T-helper 2 cell treated with Interferon-gamma antibody and Interleukin-4, amounts not matched to agents 100 ng/mL and 5 ng/mL, for 36 hours (primary cell): ENCODE results near the gene KLHL35. TPM values are rescaled to one million over a fixed set of nuclear protein-coding genes. Genes with fewer than 3 reads are reported as not detected.
"Not testable (repeated sequence)": the region's sequence is repeated elsewhere in the genome, so short reads cannot be mapped to it uniquely, and the experiment has no call there.

Source experiments
- intact Hi-C: fragments of 100-400 bp; cut with micrococcal nuclease; formaldehyde crosslinking; loops from one replicate; pipeline ENCODE4 v1.15.1; 2023
- total RNA-seq: library from RNA; stranded (reverse); gene quantifications from 2 replicates; pipeline ENCODE4 v1.2.3, GENCODE V29; 2022

The KLHL35 gene
- total RNA-seq, 1 donor from 2014 or later = 0.70 TPM

DNA sequence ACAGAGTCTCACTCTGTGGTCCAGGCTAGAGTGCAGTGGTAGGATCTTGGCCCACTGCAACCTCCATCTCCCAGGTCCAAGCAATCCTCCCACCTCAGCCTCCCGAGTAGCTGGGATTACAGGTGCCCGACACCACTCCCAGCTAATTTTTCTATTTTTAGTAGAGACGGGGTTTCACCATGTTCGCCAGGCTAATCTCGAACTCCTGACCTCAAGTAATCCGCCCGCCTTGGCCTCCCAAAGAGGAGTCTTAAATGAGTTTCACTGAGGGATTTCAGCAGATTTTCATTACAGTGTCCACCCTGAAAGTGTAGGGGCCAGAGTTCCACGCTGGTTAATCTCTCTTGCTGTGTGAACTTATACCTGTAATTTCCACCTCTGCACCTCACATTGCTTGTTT lies 34.1 kb downstream of the KLHL35 start:
- intact Hi-C loops = no loop called here

DNA sequence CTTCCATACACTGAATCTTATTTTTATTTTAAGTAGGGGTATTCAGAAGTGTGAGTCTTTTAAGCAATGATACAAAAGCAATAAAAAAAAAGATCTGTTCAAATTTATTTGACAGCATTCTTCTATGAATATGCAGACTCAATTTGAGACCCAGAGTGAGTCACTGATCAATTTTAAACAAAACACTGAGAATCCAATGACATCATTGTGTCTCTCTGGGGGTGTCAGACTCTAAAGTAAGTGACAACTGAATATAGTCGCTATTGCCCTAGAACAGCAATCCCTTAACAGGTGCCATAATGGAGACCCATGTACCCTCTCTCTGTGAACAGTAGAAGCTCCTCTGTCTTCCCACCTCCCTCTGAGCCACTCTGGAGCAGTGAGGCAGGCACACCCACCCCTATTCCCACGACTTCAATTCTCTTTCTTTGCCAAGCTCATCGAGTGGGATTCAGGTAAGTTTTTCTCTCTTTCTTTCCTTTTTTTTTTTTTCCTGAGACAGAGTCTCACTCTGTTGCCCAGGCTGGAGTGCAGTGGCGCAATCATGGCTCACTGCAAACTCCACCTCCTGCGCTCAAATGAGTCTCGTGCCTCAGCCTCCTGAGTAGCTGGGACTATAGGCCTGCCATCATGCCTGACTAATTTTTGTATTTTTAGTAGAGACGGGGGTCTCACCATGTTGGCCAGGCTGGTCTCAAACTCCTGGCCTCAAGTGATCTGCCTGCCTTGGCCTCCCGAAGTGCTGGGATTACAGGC lies 38.7 kb downstream of the KLHL35 start:
- intact Hi-C loops = no loop called here

GRCh38 chr11:75389925-75390324 lies 43.1 kb downstream of the KLHL35 start:
- intact Hi-C loops = no loop called here

GRCh38 chr11:75389276-75389605 lies 43.8 kb downstream of the KLHL35 start:
- intact Hi-C loops = no loop called here

- intact Hi-C loops = loop anchor here (1.0 kb wide), 2 partner anchors 108 to 144 kb away; no protein-coding TSS in a partner anchor
These were observed 44.4 kb downstream of the KLHL35 start for GRCh38 chr11:75388386-75389275.

GRCh38 chr11:75387736-75388294 lies 45.2 kb downstream of the KLHL35 start:
- intact Hi-C loops = loop anchor here (1.0 kb wide), 2 partner anchors 108 to 144 kb away; no protein-coding TSS in a partner anchor

- intact Hi-C loops = no loop called here
These were observed 45.9 kb downstream of the KLHL35 start for GRCh38 chr11:75386942-75387630.

- intact Hi-C loops = loop anchor here (1.0 to 2.0 kb wide), 4 partner anchors 14 to 104 kb away; no protein-coding TSS in a partner anchor
These were observed 48.4 kb downstream of the KLHL35 start for GRCh38 chr11:75384438-75385080.

GRCh38 chr11:75383246-75383645 lies 49.8 kb downstream of the KLHL35 start:
- intact Hi-C loops = no loop called here

GRCh38 chr11:75380716-75381420 lies 52.1 kb downstream of the KLHL35 start:
- intact Hi-C loops = no loop called here

DNA sequence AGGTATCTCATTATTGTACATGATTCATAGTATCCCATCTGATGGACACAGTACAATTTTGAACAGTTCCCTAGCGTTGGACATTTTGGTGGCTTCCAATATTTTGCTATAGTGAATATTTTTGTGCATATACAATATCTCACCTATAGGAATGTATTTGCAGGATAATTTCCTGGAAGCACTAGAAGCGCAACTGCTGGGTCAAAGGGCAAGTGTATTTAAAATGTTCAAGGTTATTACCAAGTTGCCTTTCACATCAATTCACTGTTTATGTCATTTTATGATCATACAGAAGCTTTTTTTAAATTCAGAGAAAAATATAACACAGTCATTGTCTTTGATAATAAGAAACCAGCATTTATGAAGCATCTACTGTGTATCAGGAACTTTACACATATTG lies 52.8 kb downstream of the KLHL35 start:
- intact Hi-C loops = no loop called here

- intact Hi-C loops = not testable (repeated sequence)
These were observed 54.2 kb downstream of the KLHL35 start for GRCh38 chr11:75378776-75379175.

DNA sequence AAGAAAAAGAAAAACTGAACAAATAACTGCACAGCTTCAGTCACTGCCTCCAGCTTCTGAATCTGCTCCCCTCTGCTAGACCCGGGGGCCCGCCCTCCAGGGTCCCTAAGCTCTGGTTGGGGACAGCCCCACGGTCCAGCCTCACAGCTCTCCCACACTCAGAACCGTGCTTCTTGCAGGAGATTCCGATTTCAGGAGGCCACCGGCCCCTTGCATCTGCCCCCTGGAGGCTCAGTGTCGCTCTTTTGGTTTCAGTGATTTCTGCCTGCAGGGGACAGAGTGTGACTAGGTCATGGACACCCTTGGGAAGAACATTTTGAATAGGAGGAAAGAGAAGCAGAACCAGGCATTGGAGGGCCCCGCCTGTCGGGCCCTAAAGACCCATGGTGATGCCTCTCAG lies 56.8 kb downstream of the KLHL35 start:
- intact Hi-C loops = no loop called here

- intact Hi-C loops = no loop called here
These were observed 57.4 kb downstream of the KLHL35 start for GRCh38 chr11:75375626-75376025.

GRCh38 chr11:75374646-75375045 lies 58.4 kb downstream of the KLHL35 start:
- intact Hi-C loops = no loop called here

DNA sequence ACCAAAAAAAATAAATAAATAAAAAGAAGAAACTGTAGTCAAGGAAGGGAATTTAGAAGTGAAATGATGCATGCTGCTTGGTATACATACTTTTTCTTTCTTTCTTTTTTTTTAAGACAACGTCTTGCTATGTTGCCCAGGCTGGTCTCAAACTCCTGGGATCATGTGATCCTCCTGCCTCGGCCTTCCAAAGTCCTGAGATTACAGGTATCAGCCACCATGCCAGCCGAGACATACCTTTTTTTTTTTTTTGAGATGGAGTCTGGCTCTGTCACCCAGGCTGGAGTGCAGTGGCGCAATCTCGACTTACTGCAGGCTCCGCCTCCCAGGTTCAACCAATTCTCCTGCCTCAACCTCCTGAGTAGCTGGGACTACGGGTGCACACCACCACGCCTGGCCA lies 59.8 kb downstream of the KLHL35 start:
- intact Hi-C loops = no loop called here
